D721Med (cell line): ENCODE measurements around the gene NALCN.

Experiments used
- DNase-seq: peaks from one replicate; pipeline ENCODE4 v3.0.0; 2011; ENCODE audit warnings: low spot score; ENCODE audit not compliant: insufficient read length
- FAIRE-seq: peaks from 2 replicates; lab custom pipeline; 2011; peaks lifted over from hg19 to GRCh38; lab: Jason Lieb, UNC
- TF ChIP-seq, protein P1 (sequence below): IDR thresholded peaks from 2 replicates; pipeline ENCODE4 v1.5.1; 2012; ENCODE audit warnings: mild to moderate bottlenecking, control low read depth; ENCODE audit not compliant: insufficient read depth; ENCODE audit errors: missing control alignments

The NALCN gene

DNA sequence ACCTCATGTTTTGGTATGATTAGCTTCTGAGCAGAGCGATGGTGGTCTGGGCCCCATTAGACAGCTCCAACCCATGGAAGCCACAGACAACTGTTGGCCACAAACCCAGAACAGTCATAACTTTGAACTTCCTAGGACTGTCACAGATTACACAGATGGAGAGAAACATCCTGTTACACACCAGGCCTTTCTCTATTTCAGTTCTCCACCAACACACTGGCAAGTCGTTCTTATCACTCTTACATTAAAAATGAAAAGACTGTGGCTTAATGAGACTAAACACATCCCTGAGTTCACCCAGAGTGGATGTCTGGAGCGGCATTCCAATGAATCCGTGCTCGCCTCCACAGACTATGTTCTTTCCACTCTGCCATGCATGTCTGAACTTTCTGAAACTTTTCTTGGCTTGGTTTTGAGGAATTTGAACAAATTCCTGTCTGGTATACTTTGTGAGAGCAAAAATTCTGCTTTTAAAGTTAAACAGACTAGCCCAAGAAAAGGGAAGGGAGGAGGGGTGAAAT is 109.1 kb downstream of the NALCN start:
- no peak for FAIRE-seq
- TF ChIP-seq, protein P1, sequence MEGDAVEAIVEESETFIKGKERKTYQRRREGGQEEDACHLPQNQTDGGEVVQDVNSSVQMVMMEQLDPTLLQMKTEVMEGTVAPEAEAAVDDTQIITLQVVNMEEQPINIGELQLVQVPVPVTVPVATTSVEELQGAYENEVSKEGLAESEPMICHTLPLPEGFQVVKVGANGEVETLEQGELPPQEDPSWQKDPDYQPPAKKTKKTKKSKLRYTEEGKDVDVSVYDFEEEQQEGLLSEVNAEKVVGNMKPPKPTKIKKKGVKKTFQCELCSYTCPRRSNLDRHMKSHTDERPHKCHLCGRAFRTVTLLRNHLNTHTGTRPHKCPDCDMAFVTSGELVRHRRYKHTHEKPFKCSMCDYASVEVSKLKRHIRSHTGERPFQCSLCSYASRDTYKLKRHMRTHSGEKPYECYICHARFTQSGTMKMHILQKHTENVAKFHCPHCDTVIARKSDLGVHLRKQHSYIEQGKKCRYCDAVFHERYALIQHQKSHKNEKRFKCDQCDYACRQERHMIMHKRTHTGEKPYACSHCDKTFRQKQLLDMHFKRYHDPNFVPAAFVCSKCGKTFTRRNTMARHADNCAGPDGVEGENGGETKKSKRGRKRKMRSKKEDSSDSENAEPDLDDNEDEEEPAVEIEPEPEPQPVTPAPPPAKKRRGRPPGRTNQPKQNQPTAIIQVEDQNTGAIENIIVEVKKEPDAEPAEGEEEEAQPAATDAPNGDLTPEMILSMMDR = no peak

DNA sequence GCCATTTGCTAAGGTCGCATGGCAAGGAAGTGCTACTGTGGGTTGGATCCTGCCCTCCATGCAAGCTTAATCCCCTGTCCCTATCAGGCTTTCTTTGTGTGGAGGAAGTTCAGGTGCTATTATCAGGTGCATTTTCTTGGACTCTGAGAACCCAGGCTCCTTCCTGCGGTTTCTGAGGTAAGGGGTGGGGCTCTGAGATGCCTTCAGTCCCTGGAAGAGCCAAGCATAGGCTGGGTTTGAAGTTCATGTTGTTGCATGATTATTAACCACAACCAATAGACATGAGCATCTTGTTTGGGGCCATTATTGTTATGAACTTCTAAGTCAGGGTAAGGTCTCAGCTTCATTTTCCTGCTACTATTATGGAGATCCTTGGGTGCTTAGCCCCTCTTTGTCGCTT is 109.5 kb downstream of the NALCN start:
- FAIRE-seq (no peak), DNase-seq (no peak)
- TF ChIP-seq, protein P1 = no peak

More for the DNA sequence above, 109.1 kb downstream of the NALCN start:
- no peak for DNase-seq

DNA sequence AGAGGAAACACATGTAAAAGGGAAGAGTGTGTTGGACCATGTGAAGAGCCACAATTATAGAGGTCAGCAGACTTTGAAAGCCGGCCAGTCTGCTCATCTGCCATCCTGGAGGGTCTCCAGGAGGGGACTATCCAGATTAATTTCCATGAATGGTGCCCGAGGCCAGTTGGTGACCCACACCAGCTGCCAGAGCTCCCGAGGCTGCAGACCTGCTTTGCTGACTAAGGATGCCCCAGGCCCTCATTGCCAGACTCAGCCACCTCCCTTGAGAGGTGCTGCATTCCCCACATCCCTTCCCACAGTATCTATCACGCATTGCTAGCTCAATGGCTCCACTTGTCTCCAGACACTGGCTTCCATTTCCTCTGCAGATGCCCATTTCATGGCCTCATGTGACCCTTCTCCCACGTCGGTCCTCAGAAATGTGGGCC is 110.3 kb downstream of the NALCN start:
- no peak for DNase-seq
- FAIRE-seq = no peak
- TF ChIP-seq, protein P1 = no peak

DNA sequence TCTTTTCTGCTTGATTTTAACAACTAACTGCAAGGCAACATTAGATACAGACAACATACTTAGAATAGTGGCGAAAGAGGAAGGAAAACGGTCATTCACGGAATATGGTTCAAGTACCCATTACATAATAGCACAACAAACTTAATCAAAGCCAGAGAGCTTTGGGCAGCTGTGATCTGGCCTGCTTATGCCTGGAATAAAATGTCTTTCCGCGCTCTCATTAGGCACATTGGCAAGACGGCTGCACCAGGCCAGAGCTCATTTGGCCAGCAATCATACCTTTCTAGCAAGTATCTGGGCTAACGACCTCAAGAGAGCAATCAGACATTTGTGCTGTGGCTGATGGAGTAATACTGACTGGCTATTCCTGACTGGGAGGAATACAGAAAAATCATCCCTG is 112.8 kb downstream of the NALCN start:
- no peak for DNase-seq
- TF ChIP-seq, protein P1 = no peak
- no peak for FAIRE-seq

DNA sequence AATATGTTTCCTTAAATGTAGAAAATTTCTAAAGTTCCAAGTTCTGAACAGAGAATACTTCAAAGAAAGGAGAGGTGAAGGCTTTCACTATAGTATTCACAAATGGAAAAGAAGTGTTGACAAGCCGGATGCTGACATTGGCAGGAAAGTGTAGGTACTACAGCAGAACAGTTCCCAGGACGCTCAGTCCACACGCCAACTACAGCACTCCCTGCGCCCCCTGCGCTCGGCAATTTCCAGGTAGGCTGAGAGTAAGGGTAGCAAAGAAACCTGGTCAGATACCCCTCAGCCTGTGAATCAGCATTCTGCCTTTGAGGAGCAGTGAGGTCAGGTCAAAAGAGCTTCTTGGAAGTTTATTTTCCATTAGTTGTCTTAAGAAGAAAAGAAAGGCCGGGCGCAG is 115.3 kb downstream of the NALCN start:
- DNase-seq (no peak), FAIRE-seq (no peak)
- TF ChIP-seq, protein P1 = no peak

DNA sequence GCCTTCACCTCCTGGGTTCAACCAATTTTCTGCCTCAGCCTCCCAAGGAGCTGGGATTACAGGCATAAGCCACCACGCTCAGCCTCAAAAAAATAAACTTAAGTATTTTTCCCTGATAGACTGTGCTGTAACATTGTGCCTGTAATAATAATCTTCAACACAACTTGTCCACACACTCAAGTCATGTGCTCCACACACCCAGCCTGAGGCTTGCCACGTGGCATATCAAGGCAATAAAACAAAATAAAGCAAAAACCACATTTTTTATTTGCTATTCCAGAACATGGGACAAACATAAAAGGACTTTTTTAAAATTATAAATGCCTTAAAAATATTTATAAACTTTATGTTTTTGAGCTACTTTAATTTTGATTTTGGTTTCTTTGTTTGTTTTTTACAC is 115.8 kb downstream of the NALCN start:
- TF ChIP-seq, protein P1 = no peak
- FAIRE-seq (no peak), DNase-seq (no peak)

- FAIRE-seq (no peak), DNase-seq (no peak)
- TF ChIP-seq, protein P1 = no peak
These were observed 117.8 kb downstream of the NALCN start for GRCh38 chr13:101298517-101298916.
